Skeletal muscle cell (primary cell): ENCODE measurements around the gene POLG.

Source experiments
- DNase-seq: peaks from one replicate; pipeline ENCODE4 v3.0.0-alpha.2; 2010; ENCODE audit warnings: low read depth
- H3K4me3 ChIP-seq: 2 replicates; pipeline ENCODE4 v1.5.1; 2011; ENCODE audit warnings: low read depth, mild to moderate bottlenecking, control low read depth, low read length, moderate library complexity

Gene POLG

GRCh38 chr15:89330881-89331595, 3.6 kb downstream of the POLG start:
- no peak for DNase-seq
- H3K4me3 ChIP-seq = no peak overlapping the region

GRCh38 chr15:89330119-89330518, 4.5 kb downstream of the POLG start:
- H3K4me3 ChIP-seq = no peak overlapping the region
- DNase-seq = no peak

- no peak overlapping the region for H3K4me3 ChIP-seq
- DNase-seq = no peak
These were observed 5.1 kb downstream of the POLG start for GRCh38 chr15:89329329-89330084.

GRCh38 chr15:89328398-89329254, 6.0 kb downstream of the POLG start:
- no peak for DNase-seq
- H3K4me3 ChIP-seq = no peak overlapping the region

- H3K4me3 ChIP-seq = no peak overlapping the region
- DNase-seq = no peak
These were observed 7.5 kb downstream of the POLG start for GRCh38 chr15:89327113-89327512.

- H3K4me3 ChIP-seq = no peak overlapping the region
- no peak for DNase-seq
These were observed 8.3 kb downstream of the POLG start for GRCh38 chr15:89326316-89326715.

- no peak for DNase-seq
- no peak overlapping the region for H3K4me3 ChIP-seq
These were observed 9.4 kb downstream of the POLG start for GRCh38 chr15:89325039-89325803.

GRCh38 chr15:89323825-89324224, 10.8 kb downstream of the POLG start:
- no peak for DNase-seq
- no peak overlapping the region for H3K4me3 ChIP-seq

- H3K4me3 ChIP-seq = no peak overlapping the region
- no peak for DNase-seq
These were observed 11.8 kb downstream of the POLG start for GRCh38 chr15:89322822-89323221.

- no peak for DNase-seq
- no peak overlapping the region for H3K4me3 ChIP-seq
These were observed 12.9 kb downstream of the POLG start for GRCh38 chr15:89321521-89322410.

GRCh38 chr15:89320200-89320599, 14.4 kb downstream of the POLG start:
- no peak for DNase-seq
- H3K4me3 ChIP-seq = no peak overlapping the region

- DNase-seq = no peak
- H3K4me3 ChIP-seq = no peak overlapping the region
These were observed 14.9 kb downstream of the POLG start for GRCh38 chr15:89319678-89320077.

GRCh38 chr15:89317186-89317720, 17.4 kb downstream of the POLG start:
- no peak for DNase-seq
- no peak overlapping the region for H3K4me3 ChIP-seq

GRCh38 chr15:89316504-89316903, 18.1 kb downstream of the POLG start:
- DNase-seq = no peak
- no peak overlapping the region for H3K4me3 ChIP-seq

- H3K4me3 ChIP-seq = no peak overlapping the region
- DNase-seq = no peak
These were observed 19.2 kb downstream of the POLG start for GRCh38 chr15:89315375-89315929.

GRCh38 chr15:89309993-89310392, 24.6 kb downstream of the POLG start:
- DNase-seq = no peak
- no peak overlapping the region for H3K4me3 ChIP-seq

- H3K4me3 ChIP-seq = no peak overlapping the region
These were observed 26.4 kb downstream of the POLG start for GRCh38 chr15:89308236-89308635.

GRCh38 chr15:89307791-89308190, 26.8 kb downstream of the POLG start:
- DNase-seq = peak; percentile 11
- no peak overlapping the region for H3K4me3 ChIP-seq

More at GRCh38 chr15:89308236-89308635, 26.4 kb downstream of the POLG start:
- no peak for DNase-seq
